Heart left ventricle (tissue), 13 donors: ENCODE data around the gene MCIDAS.

Source experiments
- POLR2A ChIP-seq, 2 donors: fragments of 450-650 bp; IDR thresholded peaks; one replicate each; pipeline ENCODE4 v1.6.1; 2017; ENCODE audit warnings: antibody characterized with exemption in 2 of 2, mild to moderate bottlenecking in 2 of 2, moderate library complexity in 2 of 2
- TF ChIP-seq, protein P1 (sequence below), 12 donors: fragments of 200-600 bp; sonication (generic) in 4 of 12; IDR thresholded peaks; one replicate each; pipeline versions ENCODE4 v1.5.0 to v1.8.0; 2018 to 2022; ENCODE audit warnings: antibody characterized with exemption in 12 of 12, mild to moderate bottlenecking in 5 of 12
- donor health status: ischemic (EF 13 %, LVEDD 7.1; RV severe dilation, severe dysfunction).
- donor health status: DM: no; HTN: yes; CAD: no.
- donor health status: DM: no; HTN: no; CAD: no.
- donor health status: ischemic (EF 25% LVEDD 6.9; RV normal size, moderate dysfunction).
- donor health status: ischemic (EF 25% LVEDD 5.7; RV mildly dilated, moderate dysfunction).
- donor health status: ischemic (EF 35%, LVEDD 5.7; RV mildly dilated, moderate dysfunction).
- donor health status: nonischemic (EF 11% LVEDD 7.7; RV severe dilation, severe dysfunction).
- donor health status: DM: yes; HTN: yes; CAD: no.
- donor health status: PGD.
- donor health status: ischemic (EF 29% LVEDD 5.4; RV normal size, mild dysfunction).
- donor health status: nonischemic (EF 23%, LVEDD 6.1; RV moderate dilation, normal function).

DNA sequence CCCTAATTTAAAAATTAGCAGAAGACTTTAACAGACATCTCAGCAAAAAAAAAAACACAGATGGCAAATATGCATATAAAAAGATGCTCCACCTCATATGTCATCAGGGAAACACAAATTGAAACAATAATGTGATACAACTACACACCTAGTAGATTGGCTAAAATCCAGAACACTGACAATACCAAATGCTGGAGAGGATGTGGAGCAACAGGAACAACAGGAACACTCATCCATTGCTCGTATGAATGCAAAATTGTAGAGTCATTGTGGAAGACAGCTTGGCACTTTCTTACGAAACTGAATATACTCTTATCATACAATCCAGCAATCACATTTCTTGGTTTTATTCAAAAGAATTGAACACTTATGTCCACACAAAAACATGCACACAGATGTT is 22.1 kb downstream of the MCIDAS start:
- TF ChIP-seq, protein P1, sequence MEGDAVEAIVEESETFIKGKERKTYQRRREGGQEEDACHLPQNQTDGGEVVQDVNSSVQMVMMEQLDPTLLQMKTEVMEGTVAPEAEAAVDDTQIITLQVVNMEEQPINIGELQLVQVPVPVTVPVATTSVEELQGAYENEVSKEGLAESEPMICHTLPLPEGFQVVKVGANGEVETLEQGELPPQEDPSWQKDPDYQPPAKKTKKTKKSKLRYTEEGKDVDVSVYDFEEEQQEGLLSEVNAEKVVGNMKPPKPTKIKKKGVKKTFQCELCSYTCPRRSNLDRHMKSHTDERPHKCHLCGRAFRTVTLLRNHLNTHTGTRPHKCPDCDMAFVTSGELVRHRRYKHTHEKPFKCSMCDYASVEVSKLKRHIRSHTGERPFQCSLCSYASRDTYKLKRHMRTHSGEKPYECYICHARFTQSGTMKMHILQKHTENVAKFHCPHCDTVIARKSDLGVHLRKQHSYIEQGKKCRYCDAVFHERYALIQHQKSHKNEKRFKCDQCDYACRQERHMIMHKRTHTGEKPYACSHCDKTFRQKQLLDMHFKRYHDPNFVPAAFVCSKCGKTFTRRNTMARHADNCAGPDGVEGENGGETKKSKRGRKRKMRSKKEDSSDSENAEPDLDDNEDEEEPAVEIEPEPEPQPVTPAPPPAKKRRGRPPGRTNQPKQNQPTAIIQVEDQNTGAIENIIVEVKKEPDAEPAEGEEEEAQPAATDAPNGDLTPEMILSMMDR (IDR thresholded peaks at IDR 0.05), result no peak
- no peak for TF ChIP-seq POLR2A (IDR thresholded peaks at IDR 0.05)
